ENCODE data around the gene VAMP8. TPM values are rescaled to one million over a fixed set of nuclear protein-coding genes. Genes with fewer than 3 reads are reported as not detected.

VAMP8 gene
- 100 to 1,000 TPM in 1 of 4 donors, 10 to 100 TPM in 3; 78.8 to 144 (median 93.8) TPM for total RNA-seq

- Histone ChIP-seq H3K27me3 (no peaks in the 10 kb centered on the region), H3K27ac (peak within 1 kb of the TSS; percentile 93 to 95 (median 94)), H3K9me3 (no peaks in the 10 kb centered on the region), H3K4me3 (peak within 1 kb of the TSS; percentile 51 to 70 (median 60)), H3K4me1 (peaks cover 24 to 55% (median 24%) of the 10 kb centered on the region in 3 donors), H3K36me3 (peaks cover 0 to 26% (median 0%) of the 10 kb centered on the region in 3 donors)
- intact Hi-C loops (cut with DNase I) = no loop called here
- 9 to 35% methylated on average over 10 to 17 of the region's 19 CpGs for WGBS, 2 donors
- no peak for DNase-seq
- TF ChIP-seq CTCF (IDR thresholded peaks at IDR 0.05) (no peak), POLR2A (IDR thresholded peaks at IDR 0.05) (peak in 1 of 4 donors; percentile 54)
Observed at GRCh38 chr2:85577386-85578242, at the start of gene VAMP8. TSS of gene VAMP8 (plus strand) at chr2:85577586. CDS start at chr2:85577647, 61 bp downstream.

GRCh38 chr2:85527787-85528186 is 49.6 kb upstream of the VAMP8 start:
- intact Hi-C loops (cut with DNase I) = no loop called here
- H3K4me1 ChIP-seq = peaks cover 0 to 36% (median 7%) of the 10 kb centered on the region in 3 donors
- TF ChIP-seq POLR2A (IDR thresholded peaks at IDR 0.05) (no peak), CTCF (IDR thresholded peaks at IDR 0.05) (no peak)
- no peaks in the 10 kb centered on the region for H3K36me3 ChIP-seq
- DNase-seq = no peak
- H3K27ac ChIP-seq = no peak overlapping the region
- no peaks in the 10 kb centered on the region for H3K9me3 ChIP-seq
- H3K27me3 ChIP-seq = no peaks in the 10 kb centered on the region
- no peak overlapping the region for H3K4me3 ChIP-seq

- no peak overlapping the region for H3K27ac ChIP-seq
- no peak overlapping the region for H3K4me3 ChIP-seq
- no peaks in the 10 kb centered on the region for H3K9me3 ChIP-seq
- no peak for DNase-seq
- TF ChIP-seq POLR2A (IDR thresholded peaks at IDR 0.05) (no peak), CTCF (IDR thresholded peaks at IDR 0.05) (no peak)
- no peaks in the 10 kb centered on the region for H3K36me3 ChIP-seq
- WGBS, 2 donors = 96 to 100% methylated on average over 2 of the region's 2 CpGs
- peaks cover 0 to 32% (median 7%) of the 10 kb centered on the region in 3 donors for H3K4me1 ChIP-seq
- no peaks in the 10 kb centered on the region for H3K27me3 ChIP-seq
- intact Hi-C loops (cut with DNase I) = no loop called here
Observed at GRCh38 chr2:85528355-85528754, 49.0 kb upstream of the VAMP8 start.

- intact Hi-C loops (cut with DNase I) = no loop called here
- TF ChIP-seq POLR2A (IDR thresholded peaks at IDR 0.05) (no peak), CTCF (IDR thresholded peaks at IDR 0.05) (no peak)
- H3K27ac ChIP-seq = no peak overlapping the region
- 90 to 100% methylated on average over 1 of the region's 1 CpG for WGBS, 2 donors
- no peaks in the 10 kb centered on the region for H3K27me3 ChIP-seq
- no peaks in the 10 kb centered on the region for H3K36me3 ChIP-seq
- DNase-seq = no peak
- H3K9me3 ChIP-seq = no peaks in the 10 kb centered on the region
- H3K4me3 ChIP-seq = no peak overlapping the region
- peaks cover 0 to 17% (median 4%) of the 10 kb centered on the region in 3 donors for H3K4me1 ChIP-seq
Observed at GRCh38 chr2:85529809-85530208, 47.6 kb upstream of the VAMP8 start.

- Histone ChIP-seq H3K27ac (no peak overlapping the region), H3K36me3 (no peaks in the 10 kb centered on the region), H3K4me3 (no peak overlapping the region), H3K4me1 (peaks cover 0 to 19% (median 0%) of the 10 kb centered on the region in 3 donors), H3K9me3 (no peaks in the 10 kb centered on the region), H3K27me3 (no peaks in the 10 kb centered on the region)
- intact Hi-C loops (cut with DNase I) = no loop called here
- TF ChIP-seq POLR2A (IDR thresholded peaks at IDR 0.05) = no peak
- TF ChIP-seq CTCF (IDR thresholded peaks at IDR 0.05) = no peak
- no peak for DNase-seq
- WGBS, 2 donors = 21 to 39% methylated on average over 2 of the region's 2 CpGs
Observed at GRCh38 chr2:85531589-85531988, 45.8 kb upstream of the VAMP8 start.
